Body of pancreas (tissue), 4 donors: ENCODE results near the gene NECTIN4. TPM values are rescaled to one million over a fixed set of nuclear protein-coding genes. Genes with fewer than 3 reads are reported as not detected.

Source experiments
- ATAC-seq: fragments of 150-250 bp; one replicate; pipeline ENCODE4 v1.9.1; 2016
- DNase-seq, 4 donors: peaks; one replicate each; pipeline ENCODE4 v3.0.0-alpha.2; 2019
- H3K27ac ChIP-seq, 4 donors: fragments of 200-600 bp; sonication (generic); 1 replicate in 3 of 4; 2 replicates in 1 of 4; pipeline versions ENCODE4 v1.5.1 to v1.6.1; 2016 to 2019; ENCODE audit warnings: mild to moderate bottlenecking in 1 of 4, mixed read lengths in 1 of 4, moderate library complexity in 1 of 4
- H3K27me3 ChIP-seq, 2 donors: fragments of 200-600 bp; sonication (generic); one replicate each; pipeline ENCODE4 v1.6.0; 2016; ENCODE audit warnings: mild to moderate bottlenecking in 1 of 2
- H3K36me3 ChIP-seq, 2 donors: fragments of 200-600 bp; sonication (generic); replicated peaks in 1 of 2; 2 replicates each; pipeline ENCODE4 v1.5.1; 2016; ENCODE audit warnings: low read depth in 2 of 2; ENCODE audit not compliant: insufficient read depth in 1 of 2
- H3K4me1 ChIP-seq: fragments of 200-600 bp; sonication (generic); one replicate; pipeline ENCODE4 v1.6.0; 2016
- H3K4me3 ChIP-seq, 2 donors: fragments of 200-600 bp; sonication (generic); 1 replicate in 1 of 2; 2 replicates in 1 of 2; pipeline ENCODE4 v1.5.1; 2016 to 2019
- H3K9me3 ChIP-seq, 3 donors: fragments of 200-600 bp; sonication (generic); 1 replicate in 2 of 3; 2 replicates in 1 of 3; pipeline ENCODE4 v1.5.1; 2016
- CTCF ChIP-seq, 7 experiments: fragments of 450-650 bp in 4 of 7; fragments of 200-600 bp in 3 of 7; sonication (generic) in 3 of 7; IDR thresholded peaks; one replicate each; pipeline ENCODE4 v1.5.1; 2016 to 2019; ENCODE audit warnings: antibody characterized with exemption in 7 of 7
- POLR2A ChIP-seq, 3 donors: fragments of 450-650 bp; IDR thresholded peaks; one replicate each; pipeline ENCODE4 v1.6.1; 2016; ENCODE audit warnings: antibody characterized with exemption in 3 of 3, mild to moderate bottlenecking in 2 of 3
- WGBS, 2 donors: methylation state at CpG; one replicate each; pipeline ENCODE4 v1.1.5; 2017; 5-methylcytosine and 5-hydroxymethylcytosine counted together
- intact Hi-C: fragments of 100-400 bp; cut with DNase I; formaldehyde crosslinking; loops from one replicate; pipeline ENCODE4 v1.15.1; 2023
- total RNA-seq, 2 donors: library from RNA; depleted of rRNA; stranded (reverse); fragments of >200 nt; gene quantifications; one replicate each; pipeline ENCODE4 v1.1.0, GENCODE V29; 2016

The NECTIN4 gene
- total RNA-seq, 2 donors from 2014 or later = 3.0 to 4.2 TPM

- Histone ChIP-seq H3K4me3 (no peak overlapping the region), H3K9me3 (no peaks in the 10 kb centered on the region), H3K27me3 (no peaks in the 10 kb centered on the region), H3K27ac (no peak overlapping the region), H3K4me1 (no peaks in the 10 kb centered on the region), H3K36me3 (no peaks in the 10 kb centered on the region)
- intact Hi-C loops = no loop called here
- WGBS, 2 donors = 86 to 100% methylated on average over 1 to 9 of the region's 9 CpGs
- TF ChIP-seq CTCF (IDR thresholded peaks at IDR 0.05) (no peak), POLR2A (IDR thresholded peaks at IDR 0.05) (no peak)
- DNase-seq = no peak
- ATAC-seq = no peak
Observed at GRCh38 chr1:161077426-161077825, 11.9 kb downstream of the NECTIN4 start.

- no peaks in the 10 kb centered on the region for H3K9me3 ChIP-seq
- H3K27me3 ChIP-seq = no peaks in the 10 kb centered on the region
- no peak for ATAC-seq
- H3K36me3 ChIP-seq = peaks cover 0 to 2% of the 10 kb centered on the region in 2 donors
- intact Hi-C loops = no loop called here
- TF ChIP-seq CTCF (IDR thresholded peaks at IDR 0.05) = no peak
- DNase-seq = no peak
- H3K4me3 ChIP-seq = no peak overlapping the region
- H3K4me1 ChIP-seq = no peaks in the 10 kb centered on the region
- no peak overlapping the region for H3K27ac ChIP-seq
Observed at GRCh38 chr1:161076410-161076809, 12.9 kb downstream of the NECTIN4 start.

- 75 to 83% methylated on average over 11 to 12 of the region's 12 CpGs for WGBS, 2 donors
- Histone ChIP-seq H3K36me3 (peaks cover 0 to 2% of the 10 kb centered on the region in 2 donors), H3K9me3 (no peaks in the 10 kb centered on the region), H3K4me1 (no peaks in the 10 kb centered on the region), H3K27ac (no peak overlapping the region), H3K27me3 (no peaks in the 10 kb centered on the region), H3K4me3 (no peak overlapping the region)
- ATAC-seq (no peak), DNase-seq (no peak)
- intact Hi-C loops = no loop called here
- no peak for TF ChIP-seq CTCF (IDR thresholded peaks at IDR 0.05)
- no peak for TF ChIP-seq POLR2A (IDR thresholded peaks at IDR 0.05)
Observed at GRCh38 chr1:161074676-161075368, 14.5 kb downstream of the NECTIN4 start.

- intact Hi-C loops = no loop called here
- TF ChIP-seq CTCF (IDR thresholded peaks at IDR 0.05) (no peak), POLR2A (IDR thresholded peaks at IDR 0.05) (no peak)
- DNase-seq = no peak
- Histone ChIP-seq H3K27me3 (no peaks in the 10 kb centered on the region), H3K36me3 (peaks cover 0 to 2% of the 10 kb centered on the region in 2 donors), H3K4me1 (no peaks in the 10 kb centered on the region), H3K27ac (no peak overlapping the region), H3K4me3 (no peak overlapping the region), H3K9me3 (no peaks in the 10 kb centered on the region)
- 67 to 68% methylated on average over 6 to 7 of the region's 7 CpGs for whole genome bisulfite sequencing, 2 donors
- ATAC-seq = no peak
Observed at GRCh38 chr1:161073474-161074121, 15.8 kb downstream of the NECTIN4 start.
